Keratinocyte (primary cell): ENCODE results near the gene PACS2. TPM values are rescaled to one million over a fixed set of nuclear protein-coding genes. Genes with fewer than 3 reads are reported as not detected.

Experiments used
- DNase-seq: peaks from one replicate; pipeline ENCODE4 v3.0.0-alpha.2; 2011; ENCODE audit warnings: low read depth, missing footprints, low spot score
- FAIRE-seq: peaks from 2 replicates; lab custom pipeline; 2011; peaks lifted over from hg19 to GRCh38; lab: Jason Lieb, UNC
- H2AFZ ChIP-seq: 2 replicates; pipeline ENCODE4 v1.6.0; 2012; ENCODE audit warnings: low read length, control low read depth, inconsistent platforms; ENCODE audit not compliant: control insufficient read depth
- H3K27ac ChIP-seq: 2 replicates; pipeline ENCODE4 v1.5.1; 2011; ENCODE audit warnings: low read length; ENCODE audit not compliant: control insufficient read depth, insufficient read depth
- H3K27me3 ChIP-seq: 3 replicates; pipeline ENCODE4 v1.6.0; 2011; ENCODE audit warnings: low read length; ENCODE audit not compliant: control insufficient read depth, insufficient read depth; ENCODE audit errors: extremely low read depth
- H3K36me3 ChIP-seq, 2 experiments: 2 replicates in 1 of 2; 3 replicates in 1 of 2; pipeline ENCODE4 v1.5.1; 2011; ENCODE audit warnings: low read length in 2 of 2, mild to moderate bottlenecking in 1 of 2; ENCODE audit not compliant: control insufficient read depth in 2 of 2, insufficient read depth in 2 of 2; ENCODE audit errors: extremely low read depth in 1 of 2
- H3K4me1 ChIP-seq: 3 replicates; pipeline ENCODE4 v1.5.1; 2011; ENCODE audit warnings: low read length; ENCODE audit not compliant: control insufficient read depth, insufficient read depth; ENCODE audit errors: extremely low read depth
- H3K4me2 ChIP-seq: 3 replicates; pipeline ENCODE4 v1.6.0; 2011; ENCODE audit warnings: low read depth, low read length; ENCODE audit not compliant: control insufficient read depth, insufficient read depth; ENCODE audit errors: extremely low read depth
- H3K4me3 ChIP-seq, 3 experiments: fragments of 200-600 bp in 1 of 3; sonication (generic) in 1 of 3; 2 replicates in 2 of 3; 3 replicates in 1 of 3; pipeline ENCODE4 v1.5.1; 2011 to 2016; ENCODE audit warnings: low read length in 3 of 3, mild to moderate bottlenecking in 3 of 3, control low read depth in 2 of 3, inconsistent platforms in 1 of 3, low read depth in 1 of 3, mixed read lengths in 1 of 3, mixed run types in 1 of 3, moderate library complexity in 1 of 3; ENCODE audit not compliant: control insufficient read depth in 2 of 3, insufficient read depth in 2 of 3; ENCODE audit errors: extremely low read depth in 1 of 3
- H3K79me2 ChIP-seq: 2 replicates; pipeline ENCODE4 v1.6.0; 2012; ENCODE audit warnings: low read length; ENCODE audit not compliant: control insufficient read depth, insufficient read depth
- H3K9ac ChIP-seq: 3 replicates; pipeline ENCODE4 v1.6.0; 2011; ENCODE audit warnings: low read length; ENCODE audit not compliant: control insufficient read depth, insufficient read depth; ENCODE audit errors: extremely low read depth
- H3K9me1 ChIP-seq: 3 replicates; pipeline ENCODE4 v1.6.0; 2011; ENCODE audit warnings: low read length; ENCODE audit not compliant: control insufficient read depth, insufficient read depth; ENCODE audit errors: extremely low read depth
- H3K9me3 ChIP-seq: 2 replicates; pipeline ENCODE4 v1.5.1; 2012; ENCODE audit warnings: low read depth, low read length; ENCODE audit not compliant: control insufficient read depth
- H4K20me1 ChIP-seq: 3 replicates; pipeline ENCODE4 v1.6.0; 2011; ENCODE audit warnings: low read length; ENCODE audit not compliant: control insufficient read depth, insufficient read depth; ENCODE audit errors: extremely low read depth
- EZH2 ChIP-seq: IDR thresholded peaks from one replicate; pipeline ENCODE4 v1.6.1; 2012; ENCODE audit warnings: inconsistent platforms, mild to moderate bottlenecking, low read length, moderate library complexity
- dilution Hi-C: fragments of 300-500 bp; cut with MboI; formaldehyde crosslinking; loops from one replicate; pipeline ENCODE4 v1.7.0; 2020; ENCODE audit warnings: low sequenced_read_pairs; ENCODE audit not compliant: extremely low pct_ligation_motif_present
- polyA plus RNA-seq, 5 experiments: library from polyadenylated mRNA; depleted of rRNA in 3 of 5; stranded (reverse) in 3 of 5; stranded (forward) in 1 of 5; unstranded in 1 of 5; fragments of >200 nt; gene quantifications; 1 replicate in 1 of 5; 2 replicates in 3 of 5; 3 replicates in 1 of 5; pipeline versions ENCODE4 v1.2.1 to v1.2.3, GENCODE V29; 2011 to 2012; ENCODE audit warnings: missing spikeins in 2 of 5, low read depth in 1 of 5, low replicate concordance in 1 of 5
- TF ChIP-seq, protein P1 (sequence below), 3 experiments: IDR thresholded peaks in 1 of 3; conservative IDR thresholded peaks in 1 of 3; optimal IDR thresholded peaks in 1 of 3; 2 replicates in 2 of 3; 3 replicates in 1 of 3; pipeline versions ENCODE3 to v1.5.1; 2011; ENCODE audit warnings: low read length in 3 of 3, mild to moderate bottlenecking in 3 of 3, moderate library complexity in 2 of 3, control low read depth in 1 of 3, inconsistent platforms in 1 of 3; ENCODE audit not compliant: insufficient read depth in 2 of 3; ENCODE audit errors: extremely low read depth in 1 of 3

The PACS2 gene
- polyA plus RNA-seq, 1 donor (not counting 4 experiments of a cell fraction or from before 2014, with no cell fraction given): 11.8 TPM

DNA sequence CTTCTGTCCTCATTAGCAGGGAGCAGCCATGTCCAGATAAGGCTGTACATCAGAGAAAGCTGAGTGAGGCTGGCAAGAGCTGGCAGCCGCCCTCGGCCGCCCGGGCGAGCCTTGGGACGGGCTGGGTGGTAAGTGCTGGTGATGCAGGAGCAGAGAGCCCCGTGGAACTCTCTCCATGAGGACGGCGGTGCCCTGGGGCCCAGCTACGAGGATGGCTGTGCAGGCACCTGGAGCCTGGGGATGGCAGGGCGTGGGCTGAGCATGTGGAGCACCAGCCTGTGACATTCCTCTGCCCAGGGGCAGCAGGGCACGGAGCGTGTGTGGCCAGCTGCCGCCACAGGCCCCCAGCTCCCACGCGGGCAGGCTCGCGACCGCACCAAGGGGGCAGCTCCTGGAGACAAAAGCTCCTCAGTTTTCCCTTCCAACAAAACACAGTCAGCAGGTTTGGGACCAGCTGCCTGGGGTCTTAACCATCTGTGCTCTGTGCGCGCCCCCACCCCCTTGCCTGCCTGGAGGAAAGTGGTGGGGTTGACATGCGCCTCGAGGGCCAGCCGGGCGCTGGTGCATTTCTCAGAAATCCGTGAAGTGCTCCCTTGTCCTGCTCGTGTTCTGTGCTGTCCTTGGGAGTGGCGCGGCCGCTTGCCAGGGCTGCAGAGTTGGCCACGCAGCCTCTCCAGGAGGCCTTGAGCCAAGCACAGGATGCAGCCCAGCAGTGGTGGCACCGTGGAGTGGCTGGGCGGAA is 21.4 kb downstream of the PACS2 start:
- dilution Hi-C loops: no loop called here
- H3K4me2 ChIP-seq: no peak overlapping the region
- no peak overlapping the region for H3K9ac ChIP-seq
- no peaks in the 10 kb centered on the region for H3K27me3 ChIP-seq
- H3K9me3 ChIP-seq: no peaks in the 10 kb centered on the region
- H4K20me1 ChIP-seq: peaks cover 4% of the 10 kb centered on the region
- TF ChIP-seq EZH2: no peak
- TF ChIP-seq, protein P1, sequence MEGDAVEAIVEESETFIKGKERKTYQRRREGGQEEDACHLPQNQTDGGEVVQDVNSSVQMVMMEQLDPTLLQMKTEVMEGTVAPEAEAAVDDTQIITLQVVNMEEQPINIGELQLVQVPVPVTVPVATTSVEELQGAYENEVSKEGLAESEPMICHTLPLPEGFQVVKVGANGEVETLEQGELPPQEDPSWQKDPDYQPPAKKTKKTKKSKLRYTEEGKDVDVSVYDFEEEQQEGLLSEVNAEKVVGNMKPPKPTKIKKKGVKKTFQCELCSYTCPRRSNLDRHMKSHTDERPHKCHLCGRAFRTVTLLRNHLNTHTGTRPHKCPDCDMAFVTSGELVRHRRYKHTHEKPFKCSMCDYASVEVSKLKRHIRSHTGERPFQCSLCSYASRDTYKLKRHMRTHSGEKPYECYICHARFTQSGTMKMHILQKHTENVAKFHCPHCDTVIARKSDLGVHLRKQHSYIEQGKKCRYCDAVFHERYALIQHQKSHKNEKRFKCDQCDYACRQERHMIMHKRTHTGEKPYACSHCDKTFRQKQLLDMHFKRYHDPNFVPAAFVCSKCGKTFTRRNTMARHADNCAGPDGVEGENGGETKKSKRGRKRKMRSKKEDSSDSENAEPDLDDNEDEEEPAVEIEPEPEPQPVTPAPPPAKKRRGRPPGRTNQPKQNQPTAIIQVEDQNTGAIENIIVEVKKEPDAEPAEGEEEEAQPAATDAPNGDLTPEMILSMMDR (optimal IDR thresholded peaks at IDR 0.05 in 1 of 3, IDR thresholded peaks at IDR 0.05 in 1 of 3, conservative IDR thresholded peaks at IDR 0.05 in 1 of 3; ENCODE audit: extremely low read depth in 1 of 3, insufficient read depth in 2 of 3, low read length in 3 of 3): no peak
- H3K4me3 ChIP-seq: no peak overlapping the region
- no peak for FAIRE-seq
- H2AFZ ChIP-seq: no peak overlapping the region
- H3K79me2 ChIP-seq: peaks cover 14% of the 10 kb centered on the region
- no peak overlapping the region for H3K27ac ChIP-seq
- H3K9me1 ChIP-seq: no peaks in the 10 kb centered on the region
- H3K4me1 ChIP-seq: no peaks in the 10 kb centered on the region
- no peaks in the 10 kb centered on the region for H3K36me3 ChIP-seq
- DNase-seq: no peak

- Histone ChIP-seq H3K36me3 (no peaks in the 10 kb centered on the region), H3K27me3 (no peaks in the 10 kb centered on the region), H4K20me1 (peaks cover 4% of the 10 kb centered on the region), H3K79me2 (peaks cover 14% of the 10 kb centered on the region), H3K4me1 (no peaks in the 10 kb centered on the region), H3K27ac (no peak overlapping the region), H3K9ac (no peak overlapping the region), H3K9me3 (no peaks in the 10 kb centered on the region), H3K9me1 (no peaks in the 10 kb centered on the region), H3K4me3 (no peak overlapping the region), H2AFZ (no peak overlapping the region), H3K4me2 (no peak overlapping the region)
- DNase-seq (no peak), FAIRE-seq (no peak)
- dilution Hi-C loops: no loop called here
- TF ChIP-seq, protein P1 (optimal IDR thresholded peaks at IDR 0.05 in 1 of 3, IDR thresholded peaks at IDR 0.05 in 1 of 3, conservative IDR thresholded peaks at IDR 0.05 in 1 of 3; ENCODE audit: extremely low read depth in 1 of 3, insufficient read depth in 2 of 3, low read length in 3 of 3): no peak
- no peak for TF ChIP-seq EZH2
Measured at GRCh38 chr14:105336477-105337287, 22.1 kb downstream of the PACS2 start.
